HepG2 (cell line): ENCODE results near the gene ZNRF3. TPM values are rescaled to one million over a fixed set of nuclear protein-coding genes. Genes with fewer than 3 reads are reported as not detected.

Experiments
- ADNP ChIP-seq: sonication (generic); formaldehyde crosslinking; IDR thresholded peaks from 2 replicates; pipeline ENCODE4 v1.4.0; 2020; ENCODE audit warnings: missing genetic modification reagents
- ARID2 ChIP-seq: sonication (generic); formaldehyde crosslinking; IDR thresholded peaks from 2 replicates; pipeline ENCODE4 v1.8.1; 2022; ENCODE audit warnings: mild to moderate bottlenecking, missing genetic modification reagents, borderline replicate concordance
- ARNT ChIP-seq: fragments of 450-650 bp; IDR thresholded peaks from 2 replicates; pipeline ENCODE4 v1.6.1; 2017
- CREB1 ChIP-seq, 2 experiments: fragments of 450-650 bp in 1 of 2; IDR thresholded peaks; 2 replicates each; pipeline ENCODE4 v1.6.1; 2016 to 2017; ENCODE audit warnings: control low read depth in 1 of 2, mild to moderate bottlenecking in 1 of 2, missing compliant biosample characterization in 1 of 2, missing genetic modification characterization in 1 of 2
- MLLT10 ChIP-seq: sonication (generic); formaldehyde crosslinking; IDR thresholded peaks from 2 replicates; pipeline ENCODE4 v1.4.0; 2020; ENCODE audit warnings: missing genetic modification reagents
- NCOA1 ChIP-seq: sonication (generic); formaldehyde crosslinking; IDR thresholded peaks from 2 replicates; pipeline ENCODE4 v1.9.0; 2021; ENCODE audit warnings: missing genetic modification reagents
- PHF21A ChIP-seq: sonication (generic); formaldehyde crosslinking; IDR thresholded peaks from 2 replicates; pipeline ENCODE4 v1.5.0; 2020; ENCODE audit warnings: mild to moderate bottlenecking, missing genetic modification reagents
- SAFB2 ChIP-seq: sonication (generic); formaldehyde crosslinking; IDR thresholded peaks from 2 replicates; pipeline ENCODE4 v1.5.1; 2020; ENCODE audit warnings: missing genetic modification reagents, low read depth, mild to moderate bottlenecking, borderline replicate concordance
- SALL2 ChIP-seq: sonication (generic); formaldehyde crosslinking; IDR thresholded peaks from 2 replicates; pipeline ENCODE4 v1.8.1; 2023; ENCODE audit warnings: mild to moderate bottlenecking, missing genetic modification reagents, inconsistent platforms
- ZMAT3 ChIP-seq: sonication (generic); formaldehyde crosslinking; conservative IDR thresholded peaks from 2 replicates; pipeline ENCODE4 v1.7.0; 2021; ENCODE audit warnings: missing genetic modification reagents
- ZNF569 ChIP-seq: sonication (generic); formaldehyde crosslinking; IDR thresholded peaks from 2 replicates; pipeline ENCODE4 v1.5.0; 2020; ENCODE audit warnings: mild to moderate bottlenecking, missing genetic modification reagents, moderate library complexity, borderline replicate concordance
- ZNF7 ChIP-seq: IDR thresholded peaks from 2 replicates; pipeline ENCODE4 v1.6.1; 2016; ENCODE audit warnings: missing biosample characterization, missing genetic modification reagents
- ZNF766 ChIP-seq: sonication (generic); formaldehyde crosslinking; IDR thresholded peaks from 2 replicates; pipeline ENCODE4 v1.5.0; 2020; ENCODE audit warnings: missing genetic modification reagents, borderline replicate concordance
- ZNF891 ChIP-seq: sonication (generic); formaldehyde crosslinking; IDR thresholded peaks from 2 replicates; pipeline ENCODE4 v1.5.0; 2020; ENCODE audit warnings: mild to moderate bottlenecking, missing genetic modification reagents
- polyA plus RNA-seq, 8 experiments: library from polyadenylated mRNA; depleted of rRNA in 3 of 8; stranded (reverse) in 7 of 8; unstranded in 1 of 8; fragments of >200 nt; fragmentation: Illumina TruSeq in 4 of 8; extraction: Trizol in 4 of 8; gene quantifications; 2 replicates each; pipeline versions ENCODE4 v1.2.1 to v1.2.3, GENCODE V29; 2011 to 2016; ENCODE audit warnings: low read depth in 4 of 8, missing spikeins in 1 of 8, mixed read lengths in 1 of 8; ENCODE audit not compliant: insufficient read depth in 1 of 8
- total RNA-seq, 5 experiments: library from RNA; depleted of rRNA; stranded (reverse); fragments of >200 nt; fragmentation: Illumina TruSeq; extraction: Trizol; gene quantifications; 2 replicates each; pipeline ENCODE4 v1.2.3, GENCODE V29; 2016; ENCODE audit warnings: low read depth in 1 of 5
- TF ChIP-seq, protein P1 (sequence below): sonication (generic); formaldehyde crosslinking; IDR thresholded peaks from 2 replicates; pipeline ENCODE4 v1.4.0; 2020; ENCODE audit warnings: missing genetic modification reagents
- TF ChIP-seq, protein P2 (sequence below): sonication (generic); formaldehyde crosslinking; IDR thresholded peaks from one replicate; pipeline ENCODE4 v1.5.1; 2020; ENCODE audit warnings: mild to moderate bottlenecking, missing genetic modification reagents; ENCODE audit errors: not compliant biosample characterization
- TF ChIP-seq, protein P3 (sequence below): sonication (generic); formaldehyde crosslinking; IDR thresholded peaks from 2 replicates; pipeline ENCODE4 v1.4.0; 2020; ENCODE audit warnings: mild to moderate bottlenecking, missing genetic modification reagents
- TF ChIP-seq, protein P4 (sequence below): sonication (generic); formaldehyde crosslinking; IDR thresholded peaks from 2 replicates; pipeline ENCODE4 v1.5.1; 2020; ENCODE audit warnings: mild to moderate bottlenecking, missing genetic modification reagents

Gene ZNRF3
- total and polyA plus RNA-seq, 2 of the 13 experiments (the other 11 are each of a cell fraction or from before 2014, with no cell fraction given) = 20.3 to 36.7 TPM

DNA sequence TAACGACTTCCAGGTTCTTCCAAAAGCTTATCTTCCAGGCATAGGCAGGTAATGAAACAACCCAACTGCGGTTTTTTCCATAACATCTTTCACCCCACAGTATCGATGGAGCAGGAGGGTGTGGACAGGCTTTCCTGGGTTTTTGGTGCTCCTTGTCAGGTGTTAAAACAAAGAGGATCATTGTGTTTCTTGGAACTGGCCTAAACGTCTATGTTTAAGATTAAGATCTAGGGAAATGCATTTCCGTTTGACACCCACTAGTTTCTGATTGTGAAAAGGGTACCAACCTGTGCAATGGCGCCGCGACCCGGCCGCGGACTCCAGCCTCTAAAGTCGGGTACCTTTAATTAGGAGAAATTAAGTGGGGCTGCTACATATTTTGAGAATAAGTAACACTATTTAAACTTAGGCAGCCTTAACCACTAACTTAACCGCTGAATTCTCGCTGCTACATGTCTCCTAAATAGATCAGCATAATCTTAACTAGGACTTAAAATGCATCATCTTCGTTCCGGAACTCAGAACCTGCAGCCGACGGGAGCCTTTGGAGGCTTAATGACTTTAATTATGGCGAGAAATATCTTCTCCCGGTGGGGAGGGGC lies 146.7 kb downstream of the ZNRF3 start (continued):
- TF ChIP-seq, protein P1, sequence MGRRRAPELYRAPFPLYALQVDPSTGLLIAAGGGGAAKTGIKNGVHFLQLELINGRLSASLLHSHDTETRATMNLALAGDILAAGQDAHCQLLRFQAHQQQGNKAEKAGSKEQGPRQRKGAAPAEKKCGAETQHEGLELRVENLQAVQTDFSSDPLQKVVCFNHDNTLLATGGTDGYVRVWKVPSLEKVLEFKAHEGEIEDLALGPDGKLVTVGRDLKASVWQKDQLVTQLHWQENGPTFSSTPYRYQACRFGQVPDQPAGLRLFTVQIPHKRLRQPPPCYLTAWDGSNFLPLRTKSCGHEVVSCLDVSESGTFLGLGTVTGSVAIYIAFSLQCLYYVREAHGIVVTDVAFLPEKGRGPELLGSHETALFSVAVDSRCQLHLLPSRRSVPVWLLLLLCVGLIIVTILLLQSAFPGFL (CRISPR knock-in tag) = no peak
- TF ChIP-seq NCOA1 (no peak), MLLT10 (CRISPR knock-in tag) (no peak), PHF21A (CRISPR knock-in tag) (no peak; the same call in 1 of the 2 replicates), CREB1 (IDR thresholded peaks at IDR 0.05) (no peak), CREB1 (CRISPR knock-in tag; IDR thresholded peaks at IDR 0.05) (no peak), ZMAT3 (CRISPR knock-in tag) (no peak), SALL2 (CRISPR knock-in tag) (no peak), ZNF766 (CRISPR knock-in tag) (no peak), ADNP (CRISPR knock-in tag) (no peak), ZNF891 (CRISPR knock-in tag) (no peak), SAFB2 (CRISPR knock-in tag) (no peak), ZNF7 (CRISPR knock-in tag) (no peak), ARID2 (CRISPR knock-in tag) (no peak), ARNT (no peak), ZNF569 (CRISPR knock-in tag) (no peak)
- TF ChIP-seq, protein P2, sequence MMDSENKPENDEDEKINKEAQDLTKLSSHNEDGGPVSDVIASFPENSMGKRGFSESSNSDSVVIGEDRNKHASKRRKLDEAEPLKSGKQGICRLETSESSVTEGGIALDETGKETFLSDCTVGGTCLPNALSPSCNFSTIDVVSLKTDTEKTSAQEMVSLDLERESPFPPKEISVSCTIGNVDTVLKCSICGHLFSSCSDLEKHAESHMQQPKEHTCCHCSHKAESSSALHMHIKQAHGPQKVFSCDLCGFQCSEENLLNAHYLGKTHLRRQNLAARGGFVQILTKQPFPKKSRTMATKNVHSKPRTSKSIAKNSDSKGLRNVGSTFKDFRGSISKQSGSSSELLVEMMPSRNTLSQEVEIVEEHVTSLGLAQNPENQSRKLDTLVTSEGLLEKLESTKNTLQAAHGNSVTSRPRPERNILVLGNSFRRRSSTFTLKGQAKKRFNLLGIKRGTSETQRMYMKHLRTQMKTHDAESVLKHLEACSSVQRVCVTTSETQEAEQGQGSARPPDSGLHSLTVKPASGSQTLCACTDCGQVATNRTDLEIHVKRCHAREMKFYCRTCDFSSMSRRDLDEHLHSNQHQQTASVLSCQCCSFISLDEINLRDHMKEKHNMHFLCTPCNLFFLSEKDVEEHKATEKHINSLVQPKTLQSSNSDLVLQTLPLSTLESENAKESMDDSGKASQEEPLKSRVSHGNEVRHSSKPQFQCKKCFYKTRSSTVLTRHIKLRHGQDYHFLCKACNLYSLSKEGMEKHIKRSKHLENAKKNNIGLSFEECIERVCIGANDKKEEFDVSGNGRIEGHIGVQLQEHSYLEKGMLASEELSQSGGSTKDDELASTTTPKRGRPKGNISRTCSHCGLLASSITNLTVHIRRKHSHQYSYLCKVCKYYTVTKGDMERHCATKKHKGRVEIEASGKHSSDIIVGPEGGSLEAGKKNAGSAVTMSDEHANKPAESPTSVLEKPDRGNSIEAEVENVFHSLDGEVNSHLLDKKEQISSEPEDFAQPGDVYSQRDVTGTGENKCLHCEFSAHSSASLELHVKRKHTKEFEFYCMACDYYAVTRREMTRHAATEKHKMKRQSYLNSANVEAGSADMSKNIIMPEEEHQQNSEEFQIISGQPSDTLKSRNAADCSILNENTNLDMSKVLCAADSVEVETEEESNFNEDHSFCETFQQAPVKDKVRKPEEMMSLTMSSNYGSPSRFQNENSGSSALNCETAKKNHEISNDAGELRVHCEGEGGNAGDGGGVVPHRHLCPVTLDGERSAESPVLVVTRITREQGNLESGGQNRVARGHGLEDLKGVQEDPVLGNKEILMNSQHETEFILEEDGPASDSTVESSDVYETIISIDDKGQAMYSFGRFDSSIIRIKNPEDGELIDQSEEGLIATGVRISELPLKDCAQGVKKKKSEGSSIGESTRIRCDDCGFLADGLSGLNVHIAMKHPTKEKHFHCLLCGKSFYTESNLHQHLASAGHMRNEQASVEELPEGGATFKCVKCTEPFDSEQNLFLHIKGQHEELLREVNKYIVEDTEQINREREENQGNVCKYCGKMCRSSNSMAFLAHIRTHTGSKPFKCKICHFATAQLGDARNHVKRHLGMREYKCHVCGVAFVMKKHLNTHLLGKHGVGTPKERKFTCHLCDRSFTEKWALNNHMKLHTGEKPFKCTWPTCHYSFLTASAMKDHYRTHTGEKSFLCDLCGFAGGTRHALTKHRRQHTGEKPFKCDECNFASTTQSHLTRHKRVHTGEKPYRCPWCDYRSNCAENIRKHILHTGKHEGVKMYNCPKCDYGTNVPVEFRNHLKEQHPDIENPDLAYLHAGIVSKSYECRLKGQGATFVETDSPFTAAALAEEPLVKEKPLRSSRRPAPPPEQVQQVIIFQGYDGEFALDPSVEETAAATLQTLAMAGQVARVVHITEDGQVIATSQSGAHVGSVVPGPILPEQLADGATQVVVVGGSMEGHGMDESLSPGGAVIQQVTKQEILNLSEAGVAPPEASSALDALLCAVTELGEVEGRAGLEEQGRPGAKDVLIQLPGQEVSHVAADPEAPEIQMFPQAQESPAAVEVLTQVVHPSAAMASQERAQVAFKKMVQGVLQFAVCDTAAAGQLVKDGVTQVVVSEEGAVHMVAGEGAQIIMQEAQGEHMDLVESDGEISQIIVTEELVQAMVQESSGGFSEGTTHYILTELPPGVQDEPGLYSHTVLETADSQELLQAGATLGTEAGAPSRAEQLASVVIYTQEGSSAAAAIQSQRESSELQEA = no peak
- TF ChIP-seq, protein P3, sequence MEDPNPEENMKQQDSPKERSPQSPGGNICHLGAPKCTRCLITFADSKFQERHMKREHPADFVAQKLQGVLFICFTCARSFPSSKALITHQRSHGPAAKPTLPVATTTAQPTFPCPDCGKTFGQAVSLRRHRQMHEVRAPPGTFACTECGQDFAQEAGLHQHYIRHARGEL = no peak
- TF ChIP-seq, protein P4, sequence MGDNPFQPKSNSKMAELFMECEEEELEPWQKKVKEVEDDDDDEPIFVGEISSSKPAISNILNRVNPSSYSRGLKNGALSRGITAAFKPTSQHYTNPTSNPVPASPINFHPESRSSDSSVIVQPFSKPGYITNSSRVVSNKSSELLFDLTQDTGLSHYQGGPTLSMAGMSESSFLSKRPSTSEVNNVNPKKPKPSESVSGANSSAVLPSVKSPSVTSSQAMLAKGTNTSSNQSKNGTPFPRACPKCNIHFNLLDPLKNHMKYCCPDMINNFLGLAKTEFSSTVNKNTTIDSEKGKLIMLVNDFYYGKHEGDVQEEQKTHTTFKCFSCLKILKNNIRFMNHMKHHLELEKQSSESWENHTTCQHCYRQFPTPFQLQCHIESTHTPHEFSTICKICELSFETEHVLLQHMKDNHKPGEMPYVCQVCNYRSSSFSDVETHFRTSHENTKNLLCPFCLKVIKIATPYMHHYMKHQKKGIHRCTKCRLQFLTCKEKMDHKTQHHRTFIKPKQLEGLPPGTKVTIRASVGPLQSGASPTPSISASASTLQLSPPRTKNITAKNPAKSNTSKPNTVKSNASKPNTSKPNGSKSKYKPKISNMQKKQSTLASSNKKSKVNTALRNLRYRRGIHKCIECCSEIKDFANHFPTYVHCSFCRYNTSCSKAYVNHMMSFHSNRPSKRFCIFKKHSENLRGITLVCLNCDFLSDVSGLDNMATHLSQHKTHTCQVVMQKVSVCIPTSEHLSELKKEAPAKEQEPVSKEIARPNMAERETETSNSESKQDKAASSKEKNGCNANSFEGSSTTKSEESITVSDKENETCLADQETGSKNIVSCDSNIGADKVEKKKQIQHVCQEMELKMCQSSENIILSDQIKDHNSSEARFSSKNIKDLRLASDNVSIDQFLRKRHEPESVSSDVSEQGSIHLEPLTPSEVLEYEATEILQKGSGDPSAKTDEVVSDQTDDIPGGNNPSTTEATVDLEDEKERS = no peak
